ENCODE results near the gene AFAP1L2. TPM values are rescaled to one million over a fixed set of nuclear protein-coding genes. Genes with fewer than 3 reads are reported as not detected.

Gene AFAP1L2
- total RNA-seq, 6 experiments from 2014 or later = 0.07 to 0.09 TPM; not detected in 4

GRCh38 chr10:114311023-114311422 is 93.3 kb downstream of the AFAP1L2 start:
- H3K4me3 Mint-ChIP-seq = no peak overlapping the region
- H3K27ac Mint-ChIP-seq = no peak overlapping the region
- TF ChIP-seq, protein P1, sequence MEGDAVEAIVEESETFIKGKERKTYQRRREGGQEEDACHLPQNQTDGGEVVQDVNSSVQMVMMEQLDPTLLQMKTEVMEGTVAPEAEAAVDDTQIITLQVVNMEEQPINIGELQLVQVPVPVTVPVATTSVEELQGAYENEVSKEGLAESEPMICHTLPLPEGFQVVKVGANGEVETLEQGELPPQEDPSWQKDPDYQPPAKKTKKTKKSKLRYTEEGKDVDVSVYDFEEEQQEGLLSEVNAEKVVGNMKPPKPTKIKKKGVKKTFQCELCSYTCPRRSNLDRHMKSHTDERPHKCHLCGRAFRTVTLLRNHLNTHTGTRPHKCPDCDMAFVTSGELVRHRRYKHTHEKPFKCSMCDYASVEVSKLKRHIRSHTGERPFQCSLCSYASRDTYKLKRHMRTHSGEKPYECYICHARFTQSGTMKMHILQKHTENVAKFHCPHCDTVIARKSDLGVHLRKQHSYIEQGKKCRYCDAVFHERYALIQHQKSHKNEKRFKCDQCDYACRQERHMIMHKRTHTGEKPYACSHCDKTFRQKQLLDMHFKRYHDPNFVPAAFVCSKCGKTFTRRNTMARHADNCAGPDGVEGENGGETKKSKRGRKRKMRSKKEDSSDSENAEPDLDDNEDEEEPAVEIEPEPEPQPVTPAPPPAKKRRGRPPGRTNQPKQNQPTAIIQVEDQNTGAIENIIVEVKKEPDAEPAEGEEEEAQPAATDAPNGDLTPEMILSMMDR (IDR thresholded peaks at IDR 0.05) = no peak
- H3K36me3 Mint-ChIP-seq (ENCODE audit: low read depth) = no peaks in the 10 kb centered on the region
- H3K4me1 Mint-ChIP-seq (ENCODE audit: low read depth) = peaks cover 24% of the 10 kb centered on the region
- no peak for DNase-seq
- H3K9me3 Mint-ChIP-seq = no peaks in the 10 kb centered on the region
- peaks cover 18% of the 10 kb centered on the region for H3K27me3 Mint-ChIP-seq (ENCODE audit: insufficient read depth)

DNA sequence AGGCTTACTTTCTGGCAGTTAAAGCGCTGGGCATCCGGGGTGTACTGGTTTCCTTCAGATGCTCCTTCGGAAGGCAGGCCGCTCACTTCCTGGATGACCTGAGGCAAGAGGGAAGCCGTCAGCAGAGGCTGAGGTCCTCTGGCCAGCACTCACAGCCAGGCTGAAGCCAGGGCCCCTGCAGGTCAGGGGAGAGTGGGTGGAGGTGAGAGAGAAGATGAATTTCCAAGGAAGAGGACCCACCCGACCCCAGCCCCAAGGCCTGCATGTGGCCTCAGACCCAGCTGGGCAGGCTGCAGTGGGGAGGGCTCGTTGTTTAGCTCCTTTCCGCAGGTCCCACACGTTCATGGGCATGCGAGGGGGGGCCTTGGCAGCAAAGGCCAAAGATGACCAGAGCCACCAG is 94.0 kb downstream of the AFAP1L2 start:
- peaks cover 24% of the 10 kb centered on the region for H3K4me1 Mint-ChIP-seq (ENCODE audit: low read depth)
- H3K27me3 Mint-ChIP-seq (ENCODE audit: insufficient read depth) = peaks cover 13% of the 10 kb centered on the region
- no peak overlapping the region for H3K4me3 Mint-ChIP-seq
- no peak for DNase-seq
- TF ChIP-seq, protein P1 (IDR thresholded peaks at IDR 0.05) = no peak
- H3K9me3 Mint-ChIP-seq = no peaks in the 10 kb centered on the region
- H3K36me3 Mint-ChIP-seq (ENCODE audit: low read depth) = no peaks in the 10 kb centered on the region
- no peak overlapping the region for H3K27ac Mint-ChIP-seq

- TF ChIP-seq, protein P1 (IDR thresholded peaks at IDR 0.05) = no peak
- no peaks in the 10 kb centered on the region for H3K9me3 Mint-ChIP-seq
- no peak overlapping the region for H3K27ac Mint-ChIP-seq
- peaks cover 28% of the 10 kb centered on the region for H3K4me1 Mint-ChIP-seq (ENCODE audit: low read depth)
- peaks cover 13% of the 10 kb centered on the region for H3K27me3 Mint-ChIP-seq (ENCODE audit: insufficient read depth)
- H3K36me3 Mint-ChIP-seq (ENCODE audit: low read depth) = no peaks in the 10 kb centered on the region
- no peak for DNase-seq
- no peak overlapping the region for H3K4me3 Mint-ChIP-seq
Measured at GRCh38 chr10:114309364-114309651, 95.0 kb downstream of the AFAP1L2 start.

- peaks cover 34% of the 10 kb centered on the region for H3K4me1 Mint-ChIP-seq (ENCODE audit: low read depth)
- H3K27ac Mint-ChIP-seq = no peak overlapping the region
- H3K9me3 Mint-ChIP-seq = no peaks in the 10 kb centered on the region
- TF ChIP-seq, protein P1 (IDR thresholded peaks at IDR 0.05) = no peak
- H3K36me3 Mint-ChIP-seq (ENCODE audit: low read depth) = no peaks in the 10 kb centered on the region
- peaks cover 13% of the 10 kb centered on the region for H3K27me3 Mint-ChIP-seq (ENCODE audit: insufficient read depth)
- DNase-seq = peak; percentile 21
- H3K4me3 Mint-ChIP-seq = no peak overlapping the region
Measured at GRCh38 chr10:114308531-114309363, 95.6 kb downstream of the AFAP1L2 start.

GRCh38 chr10:114307731-114308130 is 96.6 kb downstream of the AFAP1L2 start:
- peaks cover 9% of the 10 kb centered on the region for H3K27me3 Mint-ChIP-seq (ENCODE audit: insufficient read depth)
- TF ChIP-seq, protein P1 (IDR thresholded peaks at IDR 0.05) = no peak
- peaks cover 36% of the 10 kb centered on the region for H3K4me1 Mint-ChIP-seq (ENCODE audit: low read depth)

More at GRCh38 chr10:114307731-114308130, 96.6 kb downstream of the AFAP1L2 start:
- Mint-ChIP-seq H3K4me3 (no peak overlapping the region), H3K27ac (no peak overlapping the region), H3K9me3 (no peaks in the 10 kb centered on the region), H3K36me3 (ENCODE audit: low read depth) (no peaks in the 10 kb centered on the region)
- DNase-seq = no peak

All from HFFc6 (cell line).